ENCODE data around the gene RGS7.
"Not testable (repeated sequence)": the region's sequence is repeated elsewhere in the genome, so short reads cannot be mapped to it uniquely, and the experiment has no call there.

Gene RGS7

DNA sequence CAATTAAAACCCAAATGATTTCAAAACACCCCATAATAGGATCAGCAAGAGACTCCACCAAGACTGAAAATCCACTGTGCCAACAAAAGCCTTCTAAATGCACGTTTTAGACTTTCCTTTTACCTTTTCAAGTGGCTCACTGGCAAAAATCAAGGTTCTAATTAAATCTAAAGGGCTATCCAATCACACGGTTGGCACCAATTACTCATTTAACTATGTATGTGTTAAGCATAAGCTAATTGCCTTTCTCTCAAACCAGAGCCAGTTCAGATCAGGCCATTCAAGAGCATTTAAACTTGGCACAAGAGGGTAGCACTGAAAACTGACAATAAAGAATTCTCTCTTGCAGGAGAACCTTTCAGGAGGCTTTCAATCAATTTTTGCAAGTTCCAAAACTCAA, 139.5 kb downstream of the RGS7 start:
- in situ Hi-C loops (cut with HindIII; ENCODE audit: low sequenced_read_pairs), result no loop called here

DNA sequence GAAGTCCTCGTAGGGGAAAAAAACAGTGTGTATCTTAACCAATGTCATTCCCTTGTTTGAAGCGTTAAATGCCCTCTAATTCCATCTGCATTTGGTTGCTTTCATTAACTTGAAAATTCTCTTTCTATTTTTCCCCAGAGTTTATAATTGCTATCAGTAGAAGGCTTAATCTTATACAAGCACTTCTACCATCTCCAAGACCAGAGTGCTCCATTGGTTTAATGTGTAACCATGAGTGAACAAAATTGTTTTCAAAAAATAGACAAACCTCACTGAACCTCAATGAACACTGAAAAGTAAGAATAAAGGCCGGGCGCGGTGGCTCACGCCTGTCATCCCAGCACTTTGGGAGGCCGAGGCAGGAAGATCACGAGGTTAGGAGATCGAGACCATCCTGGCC, 141.3 kb downstream of the RGS7 start:
- in situ Hi-C loops (cut with HindIII; ENCODE audit: low sequenced_read_pairs), result no loop called here

DNA sequence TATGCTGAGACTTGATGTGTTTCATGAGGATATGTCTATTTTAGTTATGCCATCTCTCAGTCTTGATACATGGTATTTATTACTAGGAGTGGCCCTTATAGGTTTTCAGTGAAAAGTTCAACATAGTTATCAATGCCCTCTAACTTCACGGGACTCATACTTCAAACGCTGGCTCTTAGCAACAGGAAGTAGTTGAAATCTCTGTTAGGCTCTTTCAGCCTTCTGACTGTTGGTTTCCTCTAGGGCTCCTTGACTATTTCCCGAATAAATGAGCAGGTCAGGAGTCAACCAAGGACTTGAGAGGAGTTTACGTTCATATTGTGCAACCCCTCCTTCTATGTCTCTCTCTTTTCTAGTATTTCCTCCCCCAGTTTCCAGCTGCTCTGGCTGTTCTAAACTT, 141.8 kb downstream of the RGS7 start:
- in situ Hi-C loops (cut with HindIII; ENCODE audit: low sequenced_read_pairs), result no loop called here

DNA sequence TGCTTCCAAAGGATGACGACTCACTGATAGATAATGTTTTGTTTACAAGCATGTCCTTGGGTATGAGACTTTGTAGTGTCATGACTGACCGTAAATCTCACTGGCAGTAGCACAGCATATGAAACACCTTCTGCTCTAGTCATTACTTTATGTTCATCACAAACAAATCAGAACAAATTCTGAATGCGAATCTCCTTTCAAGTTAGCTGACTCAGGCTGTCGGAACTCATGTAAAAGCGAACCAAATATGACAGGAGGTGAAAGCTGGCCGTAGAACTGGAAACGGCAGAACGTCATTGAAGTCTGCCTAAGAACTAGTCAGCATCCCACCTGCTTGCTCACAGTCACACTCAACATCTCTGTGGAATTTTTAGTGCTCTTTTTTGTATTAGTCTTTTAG, 143.9 kb downstream of the RGS7 start:
- in situ Hi-C loops (cut with HindIII; ENCODE audit: low sequenced_read_pairs), result loop anchor here (5.0 kb wide), 1 partner anchor 84 kb away; no protein-coding TSS in a partner anchor

DNA sequence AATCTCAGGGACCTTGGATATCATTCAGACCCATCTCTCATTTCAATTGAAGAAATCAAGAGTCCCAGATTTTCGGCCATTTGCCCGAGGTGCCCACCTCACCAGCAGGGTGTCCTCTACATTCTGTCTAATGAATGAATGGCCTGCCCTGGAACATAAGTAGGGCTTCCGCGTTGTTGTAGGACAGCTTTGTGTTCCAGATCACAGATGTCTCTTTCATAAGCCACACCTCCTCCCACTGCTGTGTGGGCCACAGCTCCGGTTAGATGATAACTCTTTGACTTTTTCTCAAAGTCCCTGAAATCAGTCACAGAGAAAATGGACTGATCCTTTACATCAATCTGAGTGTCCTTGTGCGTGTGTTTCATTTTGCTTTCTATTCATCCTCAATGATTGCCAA, 144.4 kb downstream of the RGS7 start:
- in situ Hi-C loops (cut with HindIII; ENCODE audit: low sequenced_read_pairs), result loop anchor here (5.0 kb wide), 1 partner anchor 85 kb away; no protein-coding TSS in a partner anchor

DNA sequence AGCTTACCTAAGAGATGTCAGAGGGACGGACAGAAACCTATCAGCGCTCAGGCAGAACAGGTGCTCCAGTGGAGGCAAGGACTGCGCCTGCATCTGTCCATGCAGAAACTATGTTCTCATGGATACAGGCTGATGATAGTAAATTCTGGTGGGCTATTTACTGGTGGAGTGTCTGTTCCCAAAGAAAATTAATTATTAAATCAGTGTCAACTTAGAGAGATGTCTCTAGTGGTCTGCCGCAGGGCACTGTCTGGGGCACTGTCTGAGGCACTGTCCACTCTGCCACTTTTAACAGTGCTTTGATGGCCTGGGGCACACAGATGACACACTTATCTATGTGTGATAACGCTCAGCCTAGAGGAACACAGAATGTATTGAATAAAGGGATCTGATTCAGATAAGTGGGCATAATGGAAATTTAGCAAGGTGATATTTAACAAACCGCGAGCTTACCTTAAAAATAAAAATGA, 148.1 kb downstream of the RGS7 start:
- in situ Hi-C loops (cut with HindIII; ENCODE audit: low sequenced_read_pairs), result no loop called here

DNA sequence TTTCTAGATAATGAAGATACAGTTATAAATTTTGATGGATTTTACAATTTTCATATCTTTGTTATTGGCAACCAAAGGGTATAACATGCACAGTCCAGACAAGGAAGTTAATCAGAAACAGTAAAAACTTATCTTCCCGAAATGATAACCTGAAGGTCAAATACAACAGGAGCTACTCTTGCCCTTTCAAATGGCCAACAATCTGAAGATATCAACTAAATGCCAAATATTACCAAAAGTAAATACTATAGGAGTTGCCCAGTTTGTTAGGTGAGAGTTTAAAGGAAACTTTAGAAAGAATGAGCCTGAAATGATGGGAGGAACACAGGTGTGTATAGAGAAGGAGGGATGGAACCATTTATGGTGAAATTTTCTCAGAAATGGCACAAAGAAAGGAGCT, 153.2 kb downstream of the RGS7 start:
- in situ Hi-C loops (cut with HindIII; ENCODE audit: low sequenced_read_pairs), result no loop called here

DNA sequence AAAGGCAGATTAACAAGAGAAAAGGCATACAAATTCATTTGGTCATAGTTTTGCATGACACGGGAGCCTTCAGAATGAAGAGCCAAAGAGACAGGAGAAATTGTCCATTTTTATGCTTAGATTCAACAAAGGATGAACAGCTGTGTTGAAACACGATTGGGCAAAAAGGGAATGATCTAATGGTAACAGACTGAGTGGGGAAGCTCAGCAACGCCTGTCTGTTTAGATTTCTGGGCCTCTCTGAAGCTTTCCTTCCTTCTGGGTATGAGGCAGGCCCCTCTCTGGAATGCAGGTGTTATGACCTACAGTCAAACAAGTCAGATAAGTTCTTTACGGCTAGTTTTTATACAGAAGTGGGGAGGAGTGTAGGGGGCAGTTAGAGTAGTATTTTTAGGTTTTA, 154.6 kb downstream of the RGS7 start:
- in situ Hi-C loops (cut with HindIII; ENCODE audit: low sequenced_read_pairs), result no loop called here

DNA sequence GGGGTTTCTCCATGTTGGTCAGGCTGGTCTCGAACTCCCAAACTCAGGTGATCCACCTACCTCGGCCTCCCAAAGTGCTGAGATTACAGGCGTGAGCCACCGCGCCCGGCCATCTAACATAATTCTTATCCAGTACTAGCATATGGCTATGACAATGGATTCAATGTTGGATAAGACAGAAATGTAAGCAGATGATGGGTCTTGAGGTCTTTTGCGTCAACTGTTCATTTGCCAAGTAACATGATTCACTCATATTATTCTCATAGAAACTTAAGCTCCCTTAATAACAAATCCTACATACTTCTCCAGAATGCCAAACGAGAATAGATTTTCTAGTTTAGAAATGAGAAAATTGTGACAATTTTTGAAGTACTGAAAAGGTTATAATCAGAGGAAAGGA, 170.3 kb downstream of the RGS7 start:
- in situ Hi-C loops (cut with HindIII; ENCODE audit: low sequenced_read_pairs), result no loop called here

DNA sequence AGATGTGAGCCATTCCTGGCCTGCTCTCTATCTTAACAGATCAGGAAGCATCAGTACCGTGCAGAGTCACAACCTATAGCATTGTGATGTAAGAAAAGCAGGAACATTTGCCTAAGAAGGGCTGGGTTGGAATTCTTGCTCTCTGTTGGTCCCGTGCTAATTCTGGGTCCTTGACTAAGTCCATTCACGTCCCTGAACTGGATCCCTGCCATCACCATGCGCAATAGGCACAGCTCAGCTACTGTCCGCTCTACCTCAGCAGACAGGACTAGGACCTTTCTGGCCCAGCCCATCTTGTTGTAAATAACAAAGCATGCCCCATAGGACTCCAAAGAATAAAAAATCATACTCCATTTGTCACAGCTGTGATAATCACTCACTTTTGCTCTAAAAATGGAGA, 175.0 kb downstream of the RGS7 start:
- in situ Hi-C loops (cut with HindIII; ENCODE audit: low sequenced_read_pairs), result no loop called here

DNA sequence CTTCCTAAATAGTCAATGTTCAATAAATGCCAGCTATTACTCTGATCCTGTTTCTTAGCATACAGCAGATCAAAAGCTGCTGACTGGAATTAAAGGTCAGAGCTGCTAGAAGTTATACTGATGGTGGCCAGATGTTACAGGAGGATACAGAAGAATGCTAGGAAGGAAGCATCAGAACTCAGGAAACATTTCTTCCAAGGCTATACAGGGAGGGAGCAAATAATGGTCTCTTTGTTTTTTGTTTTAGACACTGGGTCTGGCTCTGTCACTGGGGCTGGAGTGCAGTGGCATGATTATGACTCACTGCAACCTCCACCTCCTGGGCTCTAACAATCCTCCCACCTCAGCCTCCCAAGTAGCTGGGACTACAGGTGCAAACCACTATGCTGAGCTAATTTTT, 175.5 kb downstream of the RGS7 start:
- in situ Hi-C loops (cut with HindIII; ENCODE audit: low sequenced_read_pairs), result no loop called here

DNA sequence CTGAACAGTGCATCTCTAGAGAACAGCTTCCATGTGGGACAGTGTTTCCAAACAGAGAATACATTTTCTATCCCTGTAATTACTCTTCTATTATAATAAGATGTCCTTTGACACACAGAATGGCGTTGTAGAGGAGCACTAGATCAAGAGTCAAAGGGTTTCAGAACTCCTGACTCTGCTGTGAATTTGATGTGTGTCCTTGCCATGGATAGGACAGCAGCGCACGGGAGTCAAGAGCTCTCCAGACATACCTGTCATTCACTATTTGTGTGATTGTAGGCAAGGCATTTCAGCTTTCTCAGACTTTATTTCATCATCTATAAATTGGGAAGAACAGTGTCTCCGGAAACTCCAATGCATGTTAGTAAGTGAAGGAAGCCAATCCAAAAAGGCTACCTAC, 176.4 kb downstream of the RGS7 start:
- in situ Hi-C loops (cut with HindIII; ENCODE audit: low sequenced_read_pairs), result no loop called here

DNA sequence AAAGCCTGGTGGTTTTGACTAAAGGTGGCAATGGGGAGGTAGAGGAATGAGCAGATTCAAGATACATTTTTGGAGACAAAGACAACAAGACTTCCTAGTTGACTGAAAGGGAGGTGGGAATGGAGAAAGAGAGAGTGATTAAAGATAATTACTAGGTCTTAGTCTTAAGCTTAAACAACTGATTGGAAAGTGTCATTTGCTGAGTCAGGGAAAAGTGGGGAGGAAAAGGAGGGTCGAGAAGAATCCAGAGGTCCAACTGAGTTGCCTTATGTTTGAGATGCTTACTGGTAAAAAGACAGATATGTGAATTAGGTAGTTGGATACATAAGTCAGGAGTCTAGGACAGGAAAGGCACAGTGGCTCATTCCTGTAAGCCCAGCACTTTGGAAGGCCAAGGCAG, 179.3 kb downstream of the RGS7 start:
- in situ Hi-C loops (cut with HindIII; ENCODE audit: low sequenced_read_pairs), result no loop called here

DNA sequence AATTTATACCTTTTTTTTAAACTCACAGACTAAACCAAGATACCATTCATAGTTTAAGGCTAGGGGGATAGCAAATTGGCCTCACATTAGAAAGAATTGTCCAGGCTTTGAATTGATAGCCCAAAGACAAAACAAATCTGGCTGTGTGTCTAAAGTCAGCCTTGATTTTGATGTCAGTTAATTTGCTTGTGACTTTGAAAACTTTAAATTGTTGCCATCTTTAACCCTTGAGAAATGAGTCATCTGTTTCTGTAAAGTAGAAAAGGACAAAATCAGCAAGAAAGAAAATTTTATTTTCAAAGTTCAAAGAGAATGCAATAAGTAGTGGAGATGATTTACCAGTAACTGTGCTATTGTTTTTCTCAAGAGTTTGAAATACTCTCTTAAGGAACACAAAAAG, 184.5 kb downstream of the RGS7 start:
- in situ Hi-C loops (cut with HindIII; ENCODE audit: low sequenced_read_pairs), result no loop called here

DNA sequence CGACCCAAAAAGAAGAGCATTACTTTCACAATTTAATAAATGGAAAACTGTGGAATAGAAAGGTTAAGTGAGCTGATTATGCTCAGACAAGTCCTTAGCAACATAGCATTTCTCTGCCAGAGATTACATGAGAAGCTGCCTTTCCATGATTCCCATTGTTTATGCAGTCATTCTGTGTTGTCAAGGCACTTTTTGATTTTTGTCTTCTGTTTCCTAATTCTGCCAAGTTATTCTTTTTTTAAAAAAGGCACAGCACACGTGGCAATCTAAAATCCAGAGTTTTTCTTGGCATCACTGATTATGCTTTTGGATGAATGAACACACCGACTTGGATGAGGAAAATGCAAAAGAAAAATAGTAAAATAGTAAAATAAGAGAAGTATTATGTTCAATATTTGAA, 185.0 kb downstream of the RGS7 start:
- in situ Hi-C loops (cut with HindIII; ENCODE audit: low sequenced_read_pairs), result no loop called here

DNA sequence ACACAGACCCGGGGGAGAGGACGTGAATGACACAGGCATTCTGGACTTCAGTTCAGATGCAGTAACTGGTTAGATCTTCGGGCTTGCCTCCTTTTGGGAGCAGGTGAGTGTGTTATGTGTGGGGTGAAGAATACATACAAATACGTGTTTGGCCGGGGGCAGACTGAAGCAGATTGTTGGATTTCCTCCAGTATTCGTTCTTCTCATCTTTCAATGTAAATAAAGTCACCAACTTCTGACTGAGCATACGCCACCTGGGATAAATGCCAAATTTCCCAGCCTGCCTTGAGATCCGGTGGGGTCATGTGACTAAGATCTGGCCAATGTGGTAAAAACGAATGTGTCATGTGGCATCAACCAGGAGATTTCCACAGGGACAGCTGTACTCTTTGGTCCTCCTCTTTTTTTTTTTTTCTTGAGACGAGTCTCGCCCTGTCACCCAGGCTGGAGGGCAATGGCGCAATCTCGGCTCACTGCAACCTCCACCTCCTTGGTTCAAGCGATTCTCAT, 189.8 kb downstream of the RGS7 start:
- in situ Hi-C loops (cut with HindIII; ENCODE audit: low sequenced_read_pairs), result no loop called here

DNA sequence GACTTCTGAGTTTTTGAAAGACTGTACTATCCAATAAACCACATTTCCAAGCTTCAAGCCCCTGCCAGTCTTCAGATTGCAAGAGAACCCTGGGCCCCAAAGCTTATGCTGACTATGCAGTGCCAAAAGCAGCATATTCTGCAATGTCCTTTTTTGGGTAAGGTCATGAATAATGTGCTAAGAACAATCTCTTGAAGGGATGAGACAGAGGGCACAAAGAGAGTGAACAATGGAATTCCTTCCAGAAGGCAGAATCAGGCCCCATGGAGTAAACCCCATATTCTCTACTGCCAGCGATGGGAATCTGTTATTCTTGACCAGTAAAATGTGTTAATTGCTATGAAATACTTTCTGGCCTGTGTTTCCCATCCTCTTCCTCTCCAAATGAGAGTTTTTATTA, 190.4 kb downstream of the RGS7 start:
- in situ Hi-C loops (cut with HindIII; ENCODE audit: low sequenced_read_pairs), result no loop called here

DNA sequence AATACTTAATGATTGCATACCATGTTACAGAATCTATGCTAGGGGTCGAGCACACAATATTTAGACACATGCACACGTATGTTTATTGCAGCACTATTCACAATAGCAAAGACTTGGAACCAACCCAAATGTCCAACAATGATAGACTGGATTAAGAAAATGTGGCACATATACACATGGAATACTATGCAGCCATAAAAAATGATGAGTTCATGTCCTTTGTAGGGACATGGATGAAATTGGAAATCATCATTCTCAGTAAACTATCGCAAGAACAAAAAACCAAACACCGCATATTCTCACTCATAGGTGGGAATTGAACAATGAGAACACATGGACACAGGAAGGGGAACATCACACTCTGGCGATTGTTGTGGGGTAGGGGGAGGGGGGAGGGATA, 191.7 kb downstream of the RGS7 start:
- in situ Hi-C loops (cut with HindIII; ENCODE audit: low sequenced_read_pairs), result not testable (repeated sequence)

DNA sequence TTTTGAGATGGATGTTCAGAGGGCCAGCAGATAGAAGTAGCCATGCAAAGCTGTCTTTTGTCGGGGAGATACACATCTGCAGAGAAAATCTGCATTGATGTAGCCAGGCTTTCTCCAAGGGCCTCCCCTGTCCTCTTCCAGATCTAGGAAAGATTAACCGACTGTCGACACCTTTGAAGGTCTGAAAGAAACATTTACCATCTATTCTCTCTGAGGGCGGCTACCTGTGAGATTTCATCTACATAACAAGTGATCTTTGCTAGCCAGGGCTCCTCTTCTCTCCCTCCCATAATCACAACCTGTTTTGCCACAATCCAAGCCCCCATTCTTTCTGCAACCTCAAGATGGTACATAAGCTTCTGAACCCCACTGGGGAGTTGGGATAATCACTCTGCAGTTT, 193.6 kb downstream of the RGS7 start:
- in situ Hi-C loops (cut with HindIII; ENCODE audit: low sequenced_read_pairs), result no loop called here

DNA sequence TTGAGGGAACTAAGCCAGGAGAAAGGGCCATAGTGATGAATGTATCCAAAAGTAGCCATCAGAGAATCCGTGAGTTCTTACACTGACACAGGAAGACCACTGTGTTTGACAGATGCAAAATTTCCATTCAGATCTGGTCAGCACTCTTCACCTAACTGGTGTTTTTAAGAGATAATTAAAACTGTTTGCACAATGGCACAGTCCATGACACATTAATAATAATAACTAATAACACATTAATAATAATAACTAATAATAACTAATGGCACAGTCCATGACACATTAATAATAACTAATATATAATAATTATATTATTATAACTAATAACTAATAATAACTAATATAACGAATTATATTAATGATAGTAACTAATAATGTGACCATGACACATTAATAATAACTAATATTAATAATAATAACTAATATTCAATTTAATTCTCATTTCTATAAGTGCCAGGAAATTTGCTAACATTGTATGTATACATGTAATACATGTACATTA, 195.8 kb downstream of the RGS7 start:
- in situ Hi-C loops (cut with HindIII; ENCODE audit: low sequenced_read_pairs), result no loop called here

DNA sequence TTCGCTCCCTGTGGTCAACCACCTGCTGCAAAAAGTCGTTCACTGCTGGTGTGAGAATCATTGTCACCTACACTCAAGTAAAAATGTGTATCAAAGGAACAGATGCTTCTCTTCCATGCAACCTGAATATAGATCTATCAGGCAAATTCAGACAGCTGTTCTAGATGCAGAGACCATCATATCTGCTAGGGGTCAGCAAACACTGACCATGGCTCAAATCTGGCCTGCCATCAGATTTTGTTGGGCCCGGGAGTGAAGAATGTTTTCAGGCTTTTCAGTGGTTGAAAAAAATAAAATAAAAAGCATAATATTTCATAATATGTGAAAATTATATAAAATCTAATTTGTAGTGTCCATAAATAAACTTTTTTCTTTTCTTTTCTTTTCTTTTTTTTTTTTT, 199.6 kb downstream of the RGS7 start:
- in situ Hi-C loops (cut with HindIII; ENCODE audit: low sequenced_read_pairs), result no loop called here

DNA sequence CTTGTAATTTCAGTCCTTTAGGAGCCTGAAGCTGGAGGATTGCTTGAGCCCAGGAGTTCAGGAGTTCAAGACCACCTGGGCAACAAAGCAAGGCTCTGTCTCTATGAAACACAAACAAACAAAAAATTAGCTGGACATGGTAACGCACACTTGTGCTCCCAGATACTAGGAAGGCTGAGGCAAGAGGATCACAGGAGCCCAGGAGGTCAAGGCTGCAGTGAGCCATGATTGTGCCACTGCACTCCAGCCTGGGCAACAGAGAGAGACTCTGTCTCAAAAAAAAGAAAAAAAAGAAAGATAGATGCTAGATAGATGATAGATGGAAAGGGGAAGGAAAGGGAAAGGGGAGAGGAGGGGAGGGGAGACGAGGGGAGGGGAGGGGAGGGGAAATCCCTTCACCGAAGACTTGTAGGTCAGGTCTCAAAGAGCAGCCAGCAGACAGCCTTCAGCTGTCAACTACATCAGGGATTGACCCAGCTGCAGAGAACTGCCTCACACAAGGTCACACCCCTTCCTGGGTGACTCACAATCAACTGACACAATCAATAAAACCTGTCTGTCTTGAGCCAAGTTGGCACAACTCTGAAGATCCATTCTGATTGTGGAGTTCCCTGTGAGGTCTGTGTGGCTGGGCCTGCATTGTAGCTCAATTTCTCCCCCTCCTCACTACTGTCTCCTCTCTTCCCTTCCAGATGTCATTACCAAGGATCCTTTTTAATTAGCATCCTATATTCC, 200.6 kb downstream of the RGS7 start:
- in situ Hi-C loops (cut with HindIII; ENCODE audit: low sequenced_read_pairs), result no loop called here

DNA sequence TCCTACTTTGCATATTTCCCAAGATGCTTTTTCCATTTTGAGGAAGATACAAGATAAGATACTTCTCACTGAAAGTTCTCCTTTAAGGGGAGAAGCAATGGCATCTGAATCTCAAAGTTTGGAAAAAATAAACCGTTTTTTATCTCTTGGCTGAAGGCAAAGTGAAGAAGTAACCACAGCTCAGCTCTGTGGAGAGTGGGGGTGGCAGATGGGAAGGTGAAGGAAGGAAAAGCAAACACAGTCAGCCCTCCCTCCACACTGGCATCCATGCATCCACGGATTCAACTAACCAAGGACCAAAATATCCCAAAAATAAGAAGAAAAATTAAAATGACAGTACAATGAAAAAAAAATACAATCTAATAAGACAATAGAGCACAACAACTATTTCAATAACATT, 211.1 kb downstream of the RGS7 start:
- in situ Hi-C loops (cut with HindIII; ENCODE audit: low sequenced_read_pairs), result no loop called here

All from endothelial cell of hepatic sinusoid (primary cell).